NCI-H1694 (cell line): Measurements from ENCODE around the gene A1CF.

Experiments used
- DNase-seq: peaks from one replicate; lab custom pipeline; 2025; lab: John Stamatoyannopoulos, UW

The A1CF gene

GRCh38 chr10:50862719-50863118, 22.7 kb downstream of the A1CF start:
- DNase-seq, result no peak

- no peak for DNase-seq
These were observed 24.1 kb downstream of the A1CF start for GRCh38 chr10:50861370-50861769.

DNA sequence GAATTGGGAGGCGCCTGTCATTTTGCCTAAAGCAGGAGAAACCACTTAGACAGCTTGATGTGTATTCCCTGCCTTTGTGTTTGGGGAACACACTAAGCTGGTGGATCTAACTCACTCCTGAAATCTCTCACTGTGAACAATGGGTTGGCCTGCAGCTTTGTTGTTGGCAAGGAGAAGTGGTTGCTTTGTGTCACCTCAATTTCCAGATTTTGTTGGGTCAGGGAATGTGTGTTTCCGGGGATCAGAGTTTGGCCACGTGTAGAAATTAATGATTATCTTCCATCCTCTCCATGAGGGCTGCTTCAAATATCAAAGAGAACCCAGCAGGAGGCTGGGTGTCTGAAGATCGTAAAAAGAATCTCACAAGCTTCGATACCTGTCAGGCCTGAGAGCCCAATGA, 27.8 kb downstream of the A1CF start:
- DNase-seq, result no peak

DNA sequence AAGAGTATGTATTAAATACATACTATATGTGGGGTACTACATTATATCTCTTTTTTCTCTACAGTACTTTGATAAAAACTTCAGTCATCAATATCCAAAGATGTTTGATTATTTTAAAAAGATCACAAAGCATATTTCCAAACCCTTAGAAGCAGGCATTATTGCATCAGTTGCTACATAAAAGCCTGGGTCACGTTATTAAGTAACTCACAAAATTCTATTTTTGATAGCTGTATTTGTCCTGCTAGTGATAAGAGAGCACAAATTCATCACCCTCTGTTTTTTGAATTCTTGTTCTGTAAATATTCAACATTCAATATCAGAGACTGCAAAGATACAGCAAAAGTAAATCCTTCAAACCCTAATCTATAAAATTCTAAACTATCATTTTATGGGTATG, 30.0 kb downstream of the A1CF start:
- no peak for DNase-seq

DNA sequence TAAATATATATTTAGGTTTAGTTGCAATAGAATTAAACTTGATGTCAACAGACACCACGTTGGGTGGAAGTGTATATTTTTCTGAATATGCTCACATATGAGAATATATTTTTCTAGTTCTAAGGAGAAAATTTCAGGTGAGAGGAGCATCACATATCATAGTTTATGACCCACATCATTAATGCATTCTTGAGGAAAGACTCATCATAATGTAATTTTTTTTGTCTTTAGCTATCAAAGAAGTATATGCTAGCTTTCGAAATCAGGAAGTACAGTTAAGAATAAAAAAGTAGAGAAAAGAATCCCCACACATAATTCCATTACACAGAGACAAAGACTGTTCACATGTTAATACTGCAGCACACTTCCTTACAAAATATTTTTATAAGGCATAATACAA, 30.4 kb downstream of the A1CF start:
- DNase-seq, result no peak

GRCh38 chr10:50853557-50853956, 31.9 kb downstream of the A1CF start:
- no peak for DNase-seq

- DNase-seq, result no peak
These were observed 33.3 kb downstream of the A1CF start for GRCh38 chr10:50851884-50852671.

- no peak for DNase-seq
These were observed 34.7 kb downstream of the A1CF start for GRCh38 chr10:50850578-50851230.

DNA sequence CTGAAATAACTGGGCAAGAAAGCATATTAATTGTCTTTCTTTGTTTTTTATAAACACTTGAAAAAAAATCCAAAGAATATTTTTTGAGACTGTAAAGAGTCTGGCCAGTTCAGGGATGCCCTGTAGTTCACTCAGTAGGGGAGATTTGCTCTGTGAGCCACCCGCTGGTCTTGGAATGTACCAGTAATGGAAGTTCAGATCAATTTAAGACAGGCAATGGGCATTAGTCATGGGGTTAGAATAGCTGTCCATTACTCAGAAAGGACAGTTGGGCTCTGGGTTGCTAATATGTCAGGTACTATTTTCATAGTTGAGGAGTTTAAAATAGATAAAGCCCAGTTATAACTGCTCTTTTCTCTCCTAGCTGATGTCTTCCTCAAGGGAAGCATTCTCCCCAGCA, 38.7 kb downstream of the A1CF start:
- DNase-seq, result no peak

GRCh38 chr10:50837095-50837494, 48.3 kb downstream of the A1CF start:
- DNase-seq, result no peak

DNA sequence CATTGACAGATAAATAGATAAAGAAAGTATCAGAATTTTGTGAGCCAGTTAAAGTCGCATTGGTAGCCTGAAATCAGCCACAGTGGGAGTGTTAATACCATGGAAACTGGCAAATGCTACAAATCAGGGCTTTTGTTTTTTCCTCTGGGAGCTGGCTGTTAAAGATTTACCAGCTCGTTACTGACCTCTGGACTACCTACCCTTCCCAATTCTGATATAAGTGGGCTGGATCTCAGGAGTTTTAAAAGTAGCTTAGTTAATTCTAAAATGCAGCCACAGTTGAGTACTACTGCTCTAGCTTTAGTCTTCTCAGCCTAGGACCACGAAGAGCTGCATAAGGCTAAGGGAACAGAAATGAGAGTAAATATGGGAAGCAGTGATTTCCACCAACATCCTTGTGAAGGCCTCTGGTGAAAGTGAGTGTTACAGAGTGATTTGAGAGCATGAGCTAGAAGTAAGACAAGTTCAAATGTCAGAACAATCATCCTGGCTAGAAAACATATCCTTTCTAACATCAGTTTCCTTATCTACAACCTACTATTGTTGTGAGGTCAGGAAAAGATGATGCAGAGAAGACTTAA, 53.2 kb downstream of the A1CF start:
- no peak for DNase-seq

- no peak for DNase-seq
These were observed 55.4 kb downstream of the A1CF start for GRCh38 chr10:50830066-50830465.

- DNase-seq, result no peak
These were observed 60.6 kb downstream of the A1CF start for GRCh38 chr10:50824782-50825181.

GRCh38 chr10:50823789-50824188, 61.6 kb downstream of the A1CF start:
- no peak for DNase-seq

GRCh38 chr10:50809596-50809995, 75.8 kb downstream of the A1CF start:
- DNase-seq, result no peak

GRCh38 chr10:50807851-50808776, 77.3 kb downstream of the A1CF start:
- DNase-seq, result no peak

DNA sequence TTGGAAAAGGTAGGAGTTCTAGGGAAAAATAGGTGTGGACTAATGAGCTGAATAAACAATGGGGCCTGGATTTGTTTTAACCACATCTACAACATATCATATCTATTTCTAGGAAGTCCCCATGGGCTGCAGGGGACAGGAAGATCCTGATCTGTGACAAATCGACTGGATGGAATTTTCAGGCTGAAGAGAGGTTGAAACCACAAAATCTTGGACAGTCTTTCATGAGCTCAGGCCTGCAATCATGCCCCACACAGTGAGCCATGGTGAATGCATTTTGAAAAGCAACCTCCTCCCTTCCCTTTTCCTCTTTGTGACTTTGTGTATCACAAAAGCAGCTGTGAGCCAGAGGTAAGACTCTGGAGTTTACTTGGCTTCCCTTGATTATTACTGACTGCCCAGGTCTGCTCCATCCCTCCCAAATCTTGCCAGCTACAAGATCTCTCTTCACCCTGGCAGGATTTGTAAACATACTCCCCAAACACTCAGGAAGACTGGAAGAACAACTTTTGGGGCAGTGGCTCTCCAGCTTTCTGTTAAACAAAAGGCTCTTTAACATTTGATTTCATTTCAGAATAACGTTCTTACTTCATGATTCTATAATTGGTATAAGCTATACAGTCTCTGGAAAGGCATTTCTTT, 79.3 kb downstream of the A1CF start:
- DNase-seq, result no peak

DNA sequence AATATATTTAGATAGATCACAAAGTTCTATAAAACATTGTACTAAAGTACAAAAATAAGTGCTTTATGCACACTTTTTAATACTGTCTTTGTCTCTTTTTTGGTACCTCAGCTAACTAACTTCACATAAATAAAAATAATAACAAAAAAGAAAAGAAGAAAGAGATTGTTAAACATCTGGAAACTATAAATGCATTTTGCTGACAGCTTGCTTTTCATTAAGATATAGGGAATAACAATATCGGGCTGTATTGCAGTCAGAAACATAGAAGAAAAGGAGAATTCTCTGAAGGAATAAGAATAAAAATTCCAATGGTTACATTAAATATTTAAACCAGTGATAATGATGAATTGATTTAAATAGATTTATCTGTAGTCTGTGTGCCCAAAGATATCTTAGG, 85.8 kb downstream of the A1CF start:
- no peak for DNase-seq

DNA sequence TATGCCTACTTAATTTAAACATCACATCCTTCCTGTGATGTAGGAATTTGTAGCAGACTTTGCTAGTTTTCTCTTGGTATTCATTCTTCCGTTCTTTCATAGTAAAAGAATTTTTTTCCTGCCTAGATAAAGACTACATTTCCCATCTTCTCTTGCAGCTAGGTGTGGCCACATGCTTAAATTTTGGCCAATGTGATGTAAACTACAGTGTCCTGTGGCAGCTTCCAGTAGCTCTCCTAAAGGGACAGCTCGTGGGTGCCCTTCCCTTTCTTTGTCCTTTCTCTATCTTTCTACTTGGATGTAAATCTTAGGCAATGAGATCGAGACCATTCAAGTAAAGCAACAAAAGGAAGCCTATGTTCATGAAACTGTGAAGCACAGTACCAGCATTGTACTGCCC, 87.1 kb downstream of the A1CF start:
- DNase-seq, result no peak

GRCh38 chr10:50796693-50797092, 88.7 kb downstream of the A1CF start:
- DNase-seq, result no peak

DNA sequence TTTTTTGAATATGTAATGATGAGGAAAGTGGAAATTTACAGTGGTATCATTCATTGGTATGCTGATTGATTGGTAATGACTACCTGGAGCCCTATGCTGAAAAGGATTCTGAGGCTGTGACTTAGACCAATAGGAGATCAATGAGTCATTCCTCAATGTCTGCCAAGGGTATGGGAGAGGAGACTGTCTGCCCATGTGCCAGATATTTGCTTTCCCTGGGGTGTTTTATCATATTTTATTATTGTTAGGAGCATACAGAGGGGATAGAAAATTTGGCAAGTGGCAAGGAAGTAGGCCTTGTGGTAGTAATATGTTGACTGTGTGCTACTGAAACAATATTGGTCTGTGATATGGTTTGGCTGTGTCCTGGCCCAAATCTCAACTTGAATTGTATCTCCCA, 90.9 kb downstream of the A1CF start:
- no peak for DNase-seq
